NCI-H187 treated with DMSO at 0.1 percent for 48 hours (cell line): ENCODE data around the gene TERC.
"Not testable (repeated sequence)": the region's sequence is repeated elsewhere in the genome, so short reads cannot be mapped to it uniquely, and the experiment has no call there.

Experiments used
- DNase-seq: peaks from one replicate; lab custom pipeline; 2025; lab: John Stamatoyannopoulos, UW

Gene TERC

GRCh38 chr3:169771497-169772304 is 6.8 kb upstream of the TERC start:
- DNase-seq: peak; percentile 59

- DNase-seq: no peak
These were observed 4.7 kb upstream of the TERC start, which contains the start of gene ACTRT3 for GRCh38 chr3:169769287-169770181. Gene ACTRT3, minus strand, starts transcription at chr3:169769561. Its CDS starts 41 bp downstream, at chr3:169769520.

GRCh38 chr3:169764312-169764881 is 463 bp downstream of the TERC start:
- no peak for DNase-seq

GRCh38 chr3:169760479-169760878 is 4.4 kb downstream of the TERC start:
- DNase-seq: no peak

- DNase-seq: no peak
These were observed 5.6 kb downstream of the TERC start for GRCh38 chr3:169759256-169759655.

- no peak for DNase-seq
These were observed 6.4 kb downstream of the TERC start for GRCh38 chr3:169758359-169758994.

- no peak for DNase-seq
These were observed 9.4 kb downstream of the TERC start for GRCh38 chr3:169755488-169755887.

GRCh38 chr3:169754711-169755110 is 10.1 kb downstream of the TERC start:
- no peak for DNase-seq

- no peak for DNase-seq
These were observed 13.0 kb downstream of the TERC start for GRCh38 chr3:169751875-169752274.

- no peak for DNase-seq
These were observed 14.2 kb downstream of the TERC start for GRCh38 chr3:169750665-169751064.

- no peak for DNase-seq
These were observed 16.2 kb downstream of the TERC start for GRCh38 chr3:169748670-169749069.

- no peak for DNase-seq
These were observed 17.9 kb downstream of the TERC start for GRCh38 chr3:169746924-169747323.

- no peak for DNase-seq
These were observed 20.4 kb downstream of the TERC start for GRCh38 chr3:169744366-169745054.

GRCh38 chr3:169739067-169739466 is 25.8 kb downstream of the TERC start:
- no peak for DNase-seq

GRCh38 chr3:169731857-169732256 is 33.0 kb downstream of the TERC start:
- not testable (repeated sequence) for DNase-seq

- DNase-seq: no peak
These were observed 42.1 kb downstream of the TERC start for GRCh38 chr3:169722724-169723123.

GRCh38 chr3:169718415-169718814 is 46.4 kb downstream of the TERC start:
- DNase-seq: not testable (repeated sequence)
